Measurements from ENCODE around the gene PUS7.

DNA sequence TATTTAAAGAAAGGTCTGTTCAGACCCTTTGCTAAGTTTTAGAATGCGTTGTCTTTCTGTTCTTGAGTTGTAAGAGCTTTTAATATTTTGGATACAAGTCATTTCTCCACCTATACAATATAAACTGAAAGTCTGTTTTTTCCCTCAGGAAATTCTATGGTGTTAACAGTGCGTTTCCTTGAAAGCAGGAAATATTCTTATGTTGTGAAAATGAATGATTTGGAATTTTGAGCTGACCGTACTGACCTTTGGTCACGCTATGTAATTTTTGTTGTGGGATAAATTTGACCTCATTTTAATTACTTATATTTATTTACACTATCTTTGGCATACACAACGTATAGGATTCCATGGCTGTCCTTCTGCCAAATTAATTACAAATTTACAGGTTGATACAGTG, 43.5 kb downstream of the PUS7 start:
- TF ChIP-seq, protein P1, sequence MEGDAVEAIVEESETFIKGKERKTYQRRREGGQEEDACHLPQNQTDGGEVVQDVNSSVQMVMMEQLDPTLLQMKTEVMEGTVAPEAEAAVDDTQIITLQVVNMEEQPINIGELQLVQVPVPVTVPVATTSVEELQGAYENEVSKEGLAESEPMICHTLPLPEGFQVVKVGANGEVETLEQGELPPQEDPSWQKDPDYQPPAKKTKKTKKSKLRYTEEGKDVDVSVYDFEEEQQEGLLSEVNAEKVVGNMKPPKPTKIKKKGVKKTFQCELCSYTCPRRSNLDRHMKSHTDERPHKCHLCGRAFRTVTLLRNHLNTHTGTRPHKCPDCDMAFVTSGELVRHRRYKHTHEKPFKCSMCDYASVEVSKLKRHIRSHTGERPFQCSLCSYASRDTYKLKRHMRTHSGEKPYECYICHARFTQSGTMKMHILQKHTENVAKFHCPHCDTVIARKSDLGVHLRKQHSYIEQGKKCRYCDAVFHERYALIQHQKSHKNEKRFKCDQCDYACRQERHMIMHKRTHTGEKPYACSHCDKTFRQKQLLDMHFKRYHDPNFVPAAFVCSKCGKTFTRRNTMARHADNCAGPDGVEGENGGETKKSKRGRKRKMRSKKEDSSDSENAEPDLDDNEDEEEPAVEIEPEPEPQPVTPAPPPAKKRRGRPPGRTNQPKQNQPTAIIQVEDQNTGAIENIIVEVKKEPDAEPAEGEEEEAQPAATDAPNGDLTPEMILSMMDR (optimal IDR thresholded peaks at IDR 0.05 in 1 of 3, IDR thresholded peaks at IDR 0.05 in 1 of 3, conservative IDR thresholded peaks at IDR 0.05 in 1 of 3; ENCODE audit: extremely low read depth in 1 of 3, insufficient read depth in 2 of 3, low read length in 3 of 3), result no peak
- no peak for TF ChIP-seq EZH2 (IDR thresholded peaks at IDR 0.05; ENCODE audit: low read length)

Measured in keratinocyte (primary cell).